Raji (cell line): ENCODE results near the gene FXYD2.

Experiments used
- POLR2A ChIP-seq: IDR thresholded peaks from 2 replicates; pipeline ENCODE4 v1.6.1; 2011; ENCODE audit warnings: low read depth, low read length, control low read depth; ENCODE audit not compliant: insufficient read depth

Gene FXYD2

DNA sequence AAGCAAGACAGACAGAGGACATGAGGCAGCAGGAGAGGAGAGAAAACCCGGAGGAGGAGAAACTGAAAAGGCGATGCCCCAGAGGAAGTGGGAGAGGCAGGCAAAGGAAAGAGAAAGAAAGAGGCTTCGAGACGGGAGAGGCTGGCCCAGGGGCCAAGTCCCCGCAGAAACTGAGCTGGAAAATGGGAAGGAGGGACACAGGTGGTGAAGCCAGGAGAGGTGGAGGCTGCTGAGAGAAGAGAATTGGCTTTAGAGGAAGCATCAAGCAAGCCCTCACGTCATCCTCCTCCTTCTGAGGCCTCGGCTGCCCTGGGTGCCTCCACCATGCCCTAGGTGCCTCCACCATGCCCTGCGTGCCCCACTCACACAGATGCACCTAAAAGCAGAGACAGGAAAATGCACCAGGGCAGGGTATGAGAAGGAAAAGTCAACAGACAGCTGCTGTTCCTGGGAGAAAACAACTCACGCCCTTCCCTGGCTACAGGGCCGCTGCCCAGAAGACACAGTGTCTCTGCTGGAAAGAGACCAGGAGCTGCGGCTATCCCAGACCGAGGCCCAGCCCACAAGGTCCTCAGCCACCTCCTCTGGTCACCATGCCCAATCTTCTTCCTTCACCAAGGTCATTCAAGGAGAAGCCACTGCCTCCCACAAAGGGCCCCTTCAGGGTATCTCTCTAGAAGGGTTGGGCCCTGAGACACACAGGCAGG is 37.6 kb upstream of the FXYD2 start:
- no peak for TF ChIP-seq POLR2A

GRCh38 chr11:117861151-117862018 is 36.8 kb upstream of the FXYD2 start:
- no peak for TF ChIP-seq POLR2A

- no peak for TF ChIP-seq POLR2A
These were observed 35.6 kb upstream of the FXYD2 start for GRCh38 chr11:117860139-117860538.

DNA sequence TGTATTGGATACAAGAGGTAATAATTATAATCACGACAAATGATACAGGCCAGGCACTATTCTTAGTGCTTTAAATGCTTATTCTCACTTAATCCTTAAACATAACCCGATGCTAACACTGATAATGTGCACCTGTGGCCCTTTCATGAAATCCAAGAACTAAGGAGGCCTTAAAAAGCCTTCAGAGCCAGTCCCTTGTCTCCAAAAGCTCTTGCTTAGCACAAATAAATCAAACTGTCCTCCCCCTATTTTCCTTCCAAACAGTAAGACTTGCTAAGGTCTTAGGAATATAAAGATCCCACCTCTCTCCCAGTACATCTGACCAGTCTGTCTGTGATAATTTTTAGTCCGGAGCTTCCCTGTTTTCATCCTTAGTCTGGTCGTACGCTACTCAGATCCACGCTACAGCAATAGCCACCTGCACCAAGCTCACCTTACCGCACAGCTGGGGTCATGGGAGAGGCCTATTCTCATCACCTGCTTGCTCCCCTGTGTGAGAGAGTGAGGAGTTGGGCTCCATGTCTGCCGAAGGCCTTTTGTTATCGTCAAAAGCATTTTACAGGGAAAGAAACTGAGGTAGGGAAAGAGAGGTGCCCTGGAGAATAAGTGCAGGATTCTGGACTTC is 35.1 kb upstream of the FXYD2 start:
- no peak for TF ChIP-seq POLR2A

DNA sequence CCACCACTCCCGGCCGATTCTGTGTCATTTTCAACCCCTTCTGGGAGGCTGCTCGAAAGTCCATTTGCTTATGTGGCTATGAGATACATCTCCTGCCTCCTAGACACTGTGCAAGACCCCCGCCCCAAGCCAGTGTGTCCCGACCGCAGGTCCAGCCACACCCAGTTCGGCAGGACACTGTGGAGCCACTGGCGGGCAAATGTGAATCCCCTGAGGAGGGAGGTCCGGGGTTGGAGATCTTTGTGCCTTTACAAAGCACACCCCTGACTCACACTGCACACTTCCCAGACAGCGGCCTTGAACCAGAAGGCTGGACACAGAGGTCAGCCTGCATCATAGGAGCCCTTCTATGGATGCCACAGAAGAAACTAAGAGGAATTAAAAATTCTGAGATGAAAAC is 34.5 kb upstream of the FXYD2 start:
- TF ChIP-seq POLR2A: no peak

DNA sequence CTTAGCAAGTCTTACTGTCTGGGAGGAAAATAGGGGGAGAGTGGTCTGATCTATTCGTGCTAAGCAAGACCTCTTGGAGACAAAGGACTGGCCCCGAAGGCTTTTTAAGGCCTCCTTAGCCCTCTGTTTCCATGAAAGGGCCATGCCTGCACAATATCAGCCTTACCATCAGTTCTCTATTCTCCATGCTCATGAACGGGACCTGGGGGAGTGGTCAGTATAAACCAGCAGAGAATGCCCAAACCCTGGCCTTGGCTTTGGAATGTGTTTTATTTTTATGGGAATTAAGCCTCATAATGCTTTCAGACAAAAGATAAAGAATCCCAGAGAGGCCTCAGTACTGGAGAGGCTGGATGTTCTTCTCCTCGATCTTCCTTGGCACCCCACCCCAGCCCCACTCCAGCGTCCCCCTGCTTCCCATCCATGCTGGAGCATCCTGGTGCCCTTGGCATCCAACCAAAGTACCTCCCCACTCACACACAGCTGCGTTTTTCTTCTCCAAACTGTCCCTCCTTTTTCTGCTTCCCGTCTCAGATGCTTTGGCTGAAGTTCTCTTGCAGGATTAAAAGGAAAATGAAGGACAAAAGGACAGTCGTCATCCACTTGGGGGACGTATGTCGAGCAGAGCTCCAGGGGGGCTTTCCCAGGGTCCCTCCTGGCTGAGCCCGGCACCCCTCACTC is 33.3 kb upstream of the FXYD2 start:
- no peak for TF ChIP-seq POLR2A

GRCh38 chr11:117855912-117856651 is 31.5 kb upstream of the FXYD2 start:
- TF ChIP-seq POLR2A: no peak

DNA sequence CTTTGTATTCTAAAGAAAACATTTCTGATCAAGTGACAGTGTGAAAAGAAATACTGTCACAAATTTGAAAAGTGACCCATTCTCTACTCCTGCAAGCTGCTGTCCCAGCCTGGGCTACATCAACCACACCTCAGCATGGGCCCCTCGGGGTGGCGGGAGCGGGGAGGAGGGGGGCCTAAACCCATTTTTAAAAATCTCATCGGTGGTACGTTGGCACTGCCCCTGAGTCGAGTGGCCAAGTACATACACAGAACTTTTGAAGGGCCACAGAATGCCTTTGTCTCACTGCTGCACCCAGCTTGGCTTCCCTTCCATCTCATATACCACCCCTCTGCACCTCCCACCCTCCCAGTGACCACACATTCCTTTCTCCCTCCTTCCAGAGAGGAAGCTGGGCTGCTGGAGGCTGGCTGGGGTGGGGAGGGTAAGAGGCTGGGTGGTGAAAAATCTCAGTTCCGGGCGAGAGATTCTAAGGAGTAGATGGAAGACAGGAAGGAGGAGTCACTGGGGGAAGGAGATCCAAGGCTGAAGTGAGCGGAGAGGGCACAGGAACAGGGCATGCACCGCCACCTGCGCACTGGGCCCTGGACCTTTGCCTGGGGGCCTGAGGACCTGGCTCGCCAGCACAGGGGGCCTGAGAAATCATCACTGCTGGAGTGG is 30.8 kb upstream of the FXYD2 start:
- TF ChIP-seq POLR2A: no peak

DNA sequence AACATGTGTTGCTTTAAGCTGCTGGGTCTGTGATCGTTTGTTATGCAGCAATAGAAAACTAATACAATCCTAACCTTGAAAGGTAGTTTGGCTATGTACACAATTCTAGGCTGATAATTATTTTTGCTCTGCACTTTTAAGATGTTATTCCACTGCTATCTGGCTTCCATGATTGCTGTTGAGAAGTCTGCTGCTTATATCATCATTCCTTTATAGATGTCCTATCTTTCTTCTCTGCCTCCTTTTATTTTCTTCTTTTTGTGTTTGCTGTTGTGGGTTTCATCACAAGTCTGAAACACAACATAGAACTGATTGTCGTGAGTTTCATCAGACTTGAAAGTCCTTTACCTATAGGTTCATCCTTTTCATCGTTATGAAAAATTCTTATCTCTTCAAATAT is 27.8 kb upstream of the FXYD2 start:
- TF ChIP-seq POLR2A: no peak

- TF ChIP-seq POLR2A: no peak
These were observed 27.3 kb upstream of the FXYD2 start for GRCh38 chr11:117851852-117852251.

DNA sequence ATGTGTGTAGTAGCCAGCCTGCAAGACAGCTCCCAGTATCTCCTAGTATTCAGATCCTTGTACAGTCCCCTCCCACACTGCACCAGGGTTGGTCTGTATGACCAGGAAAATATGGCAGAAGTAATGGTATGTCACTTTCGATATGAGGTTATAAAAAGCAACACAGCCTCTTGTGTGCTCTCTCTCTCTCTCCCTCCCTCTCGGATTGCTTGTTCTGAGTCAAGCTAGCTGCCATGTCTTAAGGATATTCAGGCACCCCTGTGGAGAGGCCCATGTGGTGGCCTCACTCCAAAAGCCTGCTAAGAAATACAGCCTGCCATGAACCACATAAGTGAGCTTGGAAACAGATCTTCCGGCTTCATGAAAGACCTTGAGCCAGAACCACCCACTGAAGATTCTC is 26.6 kb upstream of the FXYD2 start:
- TF ChIP-seq POLR2A: no peak

DNA sequence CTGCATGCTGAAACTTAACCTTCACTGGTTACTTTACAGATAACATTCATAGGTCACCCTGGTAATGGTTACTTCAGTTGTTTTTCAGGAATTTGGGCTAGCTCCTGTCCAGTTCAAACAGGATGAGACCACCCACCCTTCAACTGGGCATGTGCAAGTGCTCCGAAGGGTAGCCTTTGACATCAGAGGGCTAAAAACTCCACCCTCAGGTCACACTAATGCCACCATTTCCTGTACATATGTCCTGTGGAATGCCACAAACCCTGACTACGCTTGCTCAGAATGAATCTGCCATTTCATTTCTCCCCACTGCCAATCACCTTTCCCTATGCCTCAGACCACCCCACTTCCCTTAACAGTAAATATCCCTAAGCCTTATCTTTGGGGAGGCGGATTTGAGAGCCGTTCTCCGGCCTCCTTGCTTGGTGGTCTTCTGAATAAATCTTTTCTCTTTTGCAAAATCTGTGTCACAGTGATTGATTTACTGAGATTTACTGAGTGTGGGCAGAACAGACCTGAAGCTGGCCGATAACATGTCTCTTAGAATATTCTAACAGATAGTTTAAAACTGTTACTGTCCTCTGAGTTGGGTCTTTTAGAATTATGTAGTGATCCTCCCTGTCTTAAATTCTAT is 25.4 kb upstream of the FXYD2 start:
- TF ChIP-seq POLR2A: no peak

DNA sequence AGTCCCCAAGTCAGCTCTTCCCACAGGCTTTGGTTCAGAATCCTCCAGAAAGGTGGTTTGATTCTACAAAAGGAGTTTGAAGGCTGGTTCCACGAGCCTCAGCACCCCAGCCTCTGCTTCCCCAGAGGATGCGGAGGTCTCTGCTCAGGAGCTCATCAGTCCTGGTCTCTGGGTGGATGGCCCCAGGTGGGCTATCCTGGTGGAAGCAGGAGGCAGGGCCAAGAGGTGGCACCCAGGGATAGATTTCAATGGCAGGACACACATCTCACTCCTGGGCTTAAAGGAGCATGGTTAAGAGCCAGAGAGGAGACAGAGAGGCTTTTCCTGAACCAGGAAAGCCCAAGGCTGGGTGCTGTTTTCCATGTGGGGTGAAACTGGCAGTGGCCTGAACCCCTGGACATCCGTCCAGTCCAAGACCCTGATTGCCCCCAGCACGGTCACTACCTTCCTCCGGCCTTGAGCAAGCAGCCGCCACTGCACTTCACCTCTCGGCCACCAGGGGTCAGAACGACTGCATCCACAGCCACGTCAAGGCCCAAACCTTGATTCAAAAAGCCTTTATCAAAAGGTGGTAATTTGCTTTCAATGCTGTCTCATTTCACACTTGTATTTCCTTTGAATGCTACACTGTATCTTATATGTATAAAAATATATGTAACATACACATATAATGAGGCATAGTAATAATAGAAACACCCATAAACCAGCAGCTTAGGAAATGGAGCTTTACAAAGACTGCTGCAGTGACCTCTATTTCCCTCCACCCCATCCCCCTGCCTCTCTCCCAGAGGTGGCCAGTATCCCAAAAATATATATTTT is 19.3 kb upstream of the FXYD2 start:
- no peak for TF ChIP-seq POLR2A
